HG03565 (cell line): ENCODE measurements around the gene KRTAP5-8.
"Not testable (repeated sequence)": the region's sequence is repeated elsewhere in the genome, so short reads cannot be mapped to it uniquely, and the experiment has no call there.

Experiments
- ATAC-seq: cut with Tn5 transposase; IDR thresholded peaks from one replicate; pipeline ENCODE4 v1.9.1; 2021; ENCODE audit warnings: mild to moderate bottlenecking, moderate library complexity; ENCODE audit not compliant: unreplicated experiment

The KRTAP5-8 gene

DNA sequence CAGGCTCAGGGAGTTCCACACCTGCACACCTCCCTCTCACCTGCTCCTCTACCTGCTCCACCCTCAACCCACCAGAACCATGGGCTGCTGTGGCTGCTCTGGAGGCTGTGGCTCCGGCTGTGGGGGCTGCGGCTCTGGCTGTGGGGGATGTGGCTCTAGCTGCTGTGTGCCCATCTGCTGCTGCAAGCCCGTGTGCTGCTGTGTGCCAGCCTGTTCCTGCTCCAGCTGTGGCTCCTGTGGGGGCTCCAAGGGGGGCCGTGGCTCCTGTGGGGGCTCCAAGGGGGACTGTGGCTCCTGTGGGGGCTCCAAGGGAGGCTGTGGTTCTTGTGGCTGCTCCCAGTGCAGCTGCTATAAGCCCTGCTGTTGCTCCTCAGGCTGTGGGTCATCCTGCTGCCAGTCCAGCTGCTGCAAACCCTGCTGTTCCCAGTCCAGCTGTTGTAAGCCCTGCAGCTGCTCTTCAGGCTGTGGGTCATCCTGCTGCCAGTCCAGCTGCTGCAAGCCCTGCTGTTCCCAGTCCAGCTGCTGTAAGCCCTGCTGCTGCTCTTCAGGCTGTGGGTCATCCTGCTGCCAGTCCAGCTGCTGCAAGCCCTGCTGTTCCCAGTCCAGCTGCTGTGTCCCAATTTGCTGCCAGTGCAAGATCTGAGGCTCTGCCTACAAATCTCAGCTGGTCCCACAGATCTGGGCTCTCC lies at the start of gene KRTAP5-8:
KRTAP5-8 (plus strand) TSS at position 49 of the 689 bp plus-strand sequence; CDS start at position 80, 31 bp downstream.
- ATAC-seq, result not testable (repeated sequence)

DNA sequence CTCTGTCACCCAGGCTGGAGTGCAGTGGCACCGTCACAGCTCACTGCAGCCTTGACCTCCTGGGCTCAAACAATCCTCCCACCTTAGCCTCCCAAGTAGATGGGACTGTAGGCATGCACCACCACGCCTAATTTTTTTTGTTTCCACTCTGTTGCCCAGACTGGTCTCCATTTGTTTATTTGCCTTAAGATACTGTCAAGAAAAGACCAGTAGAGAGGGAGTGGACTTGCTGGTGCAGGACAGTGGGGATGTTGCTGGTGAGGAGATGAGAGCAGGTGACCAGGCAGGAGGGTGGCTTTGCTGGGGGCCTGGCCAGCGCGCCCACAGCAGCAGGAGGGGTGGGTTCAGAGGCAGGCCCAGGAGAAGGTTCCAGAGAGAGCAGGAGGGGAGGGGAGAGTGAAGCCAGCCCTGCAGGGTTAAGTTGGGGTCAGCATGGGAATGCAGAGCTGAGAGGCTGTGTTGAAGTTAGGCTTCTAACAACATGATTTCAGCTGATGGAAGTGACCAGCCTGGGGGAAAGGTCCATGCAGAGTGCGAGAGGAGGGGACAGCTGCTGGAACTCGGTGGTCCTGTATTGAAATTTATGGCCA lies 49.0 kb upstream of the KRTAP5-8 start:
- ATAC-seq, result no peak

DNA sequence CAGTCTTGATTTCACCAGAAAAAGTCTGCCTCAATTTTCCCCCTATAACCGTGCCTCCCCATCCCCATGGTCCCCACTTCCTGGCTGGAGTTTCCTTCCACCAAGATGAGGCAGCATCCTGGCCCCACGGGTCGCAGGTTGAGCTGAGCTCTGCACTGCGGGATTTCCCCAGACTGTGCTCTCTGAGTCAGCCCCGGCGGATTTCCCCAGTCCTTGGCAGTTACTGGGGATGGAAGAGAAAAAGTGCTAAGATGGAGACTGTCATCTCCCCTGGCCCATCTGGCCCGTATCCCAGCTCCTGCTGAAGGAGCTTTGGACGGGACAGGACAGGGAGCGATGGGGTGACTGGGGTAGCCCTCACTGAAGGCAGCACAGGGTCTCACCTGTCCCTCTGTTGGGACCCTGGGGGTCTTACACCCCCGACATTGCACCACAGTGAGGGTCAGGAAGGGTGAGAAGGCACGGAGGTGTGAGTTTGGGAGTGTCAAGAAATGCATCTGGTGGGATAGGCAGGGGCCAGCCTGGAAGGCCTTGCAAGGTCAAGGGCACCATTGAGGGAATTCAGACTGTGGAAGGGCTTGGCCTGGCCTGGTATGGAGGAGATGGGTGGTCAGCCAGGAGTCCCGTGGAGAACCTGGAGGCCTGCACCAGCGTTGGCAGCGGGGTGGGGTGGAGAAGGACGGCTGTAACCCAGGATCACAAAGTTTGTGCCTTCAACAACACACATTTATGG lies 48.3 kb upstream of the KRTAP5-8 start:
- ATAC-seq, result no peak

GRCh38 chr11:71490044-71490730 lies 47.6 kb upstream of the KRTAP5-8 start:
- no peak for ATAC-seq

GRCh38 chr11:71490731-71491390 lies 47.0 kb upstream of the KRTAP5-8 start:
- ATAC-seq, result no peak

DNA sequence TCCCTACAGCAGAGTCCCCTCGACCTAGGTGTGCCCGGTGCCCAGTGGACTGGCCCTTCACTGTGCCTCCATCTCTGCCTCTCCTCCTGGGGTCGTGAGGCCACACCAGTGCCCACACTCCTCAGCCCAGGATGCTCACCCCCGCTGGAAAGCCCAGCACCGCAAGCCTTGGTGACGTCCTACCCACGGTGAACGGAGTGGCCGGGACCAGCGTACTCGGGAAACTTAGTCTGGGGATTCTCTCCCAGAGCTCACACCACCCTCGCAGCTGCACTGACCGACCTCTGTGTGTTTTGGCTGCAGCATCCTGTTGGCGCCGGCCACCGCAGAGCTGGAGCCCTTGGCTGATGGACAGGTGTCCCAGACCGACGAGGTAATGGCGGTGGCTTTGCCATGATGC lies 46.3 kb upstream of the KRTAP5-8 start:
- ATAC-seq, result no peak

DNA sequence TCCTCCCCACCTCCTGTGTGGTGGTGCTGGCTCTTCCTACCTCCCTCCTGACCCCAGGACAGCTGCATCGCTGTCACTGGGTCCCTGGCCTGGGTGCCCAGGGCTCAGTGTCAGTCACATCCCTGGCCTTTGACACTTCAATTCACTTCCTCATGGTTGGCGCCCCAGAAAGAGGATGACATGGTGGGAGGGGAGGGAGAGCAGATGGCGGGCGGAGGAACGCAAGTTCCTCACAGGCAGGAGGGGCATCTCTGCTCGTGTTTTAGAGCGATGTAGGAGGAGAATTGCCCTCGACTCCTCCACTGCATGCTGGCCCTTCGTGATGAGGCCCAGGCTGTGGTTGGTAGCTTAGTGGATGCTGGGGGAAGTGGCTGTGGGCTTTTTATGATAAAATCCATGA lies 45.9 kb upstream of the KRTAP5-8 start:
- ATAC-seq, result no peak

- ATAC-seq, result no peak
Observed at GRCh38 chr11:71495286-71496230, 42.3 kb upstream of the KRTAP5-8 start.

- no peak for ATAC-seq
Observed at GRCh38 chr11:71496421-71496820, 41.4 kb upstream of the KRTAP5-8 start.

DNA sequence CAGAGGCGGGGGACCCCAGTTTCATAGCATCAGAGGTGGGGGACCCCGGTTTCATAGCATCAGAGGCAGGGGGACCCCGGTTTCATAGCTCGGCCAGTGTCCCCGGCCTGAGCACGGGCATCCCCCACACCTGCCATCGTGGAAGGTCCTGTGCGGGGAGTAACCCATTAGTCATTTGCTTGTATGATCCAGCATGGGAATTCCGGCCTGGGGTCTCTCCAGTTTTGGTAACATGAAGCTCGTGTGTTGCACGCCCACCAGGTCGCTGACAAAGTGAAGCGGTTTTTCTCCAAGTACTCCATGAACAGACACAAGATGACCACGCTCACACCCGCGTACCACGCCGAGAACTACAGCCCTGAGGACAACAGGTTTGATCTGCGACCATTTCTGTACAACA lies 39.7 kb upstream of the KRTAP5-8 start:
- ATAC-seq, result no peak

DNA sequence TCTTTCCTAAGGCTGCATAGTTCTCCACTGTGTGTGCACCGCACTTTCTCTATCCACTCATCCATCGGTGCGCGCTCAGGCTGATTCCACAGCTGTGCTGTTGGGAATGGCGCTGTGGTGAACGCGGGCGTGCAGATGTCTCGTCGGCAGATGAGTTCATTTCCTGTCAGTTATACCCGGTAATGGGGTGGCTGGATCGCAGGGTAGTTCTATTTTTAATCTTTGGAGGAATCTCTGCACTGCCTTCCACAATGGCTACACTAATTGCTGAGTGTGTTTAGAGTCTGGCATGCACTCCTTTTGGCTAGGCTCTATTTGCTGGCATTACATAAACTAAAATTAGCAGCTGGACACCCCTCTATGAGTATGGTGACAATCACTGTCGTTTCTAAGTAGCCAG lies 38.7 kb upstream of the KRTAP5-8 start:
- no peak for ATAC-seq

DNA sequence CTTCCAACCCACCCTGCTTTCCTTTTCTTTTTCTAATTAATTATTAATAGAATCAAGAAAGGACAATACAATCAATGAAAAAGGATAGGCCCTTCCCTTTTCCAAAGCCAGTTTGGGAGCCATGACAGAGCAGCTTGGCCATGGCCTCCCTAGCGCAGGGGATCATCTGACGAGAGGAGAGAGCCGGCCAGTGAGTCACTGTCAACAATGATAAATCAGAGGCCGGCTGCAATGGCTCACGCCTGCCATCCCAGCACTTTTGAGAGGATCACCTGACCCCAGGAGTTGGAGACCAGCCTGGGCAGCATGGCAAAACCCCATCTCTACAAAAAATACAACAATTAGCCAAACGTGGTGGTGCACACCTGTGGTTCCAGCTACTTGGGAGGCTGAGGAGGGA lies 38.3 kb upstream of the KRTAP5-8 start:
- no peak for ATAC-seq

- ATAC-seq, result no peak
Observed at GRCh38 chr11:71500601-71501021, 37.2 kb upstream of the KRTAP5-8 start.

DNA sequence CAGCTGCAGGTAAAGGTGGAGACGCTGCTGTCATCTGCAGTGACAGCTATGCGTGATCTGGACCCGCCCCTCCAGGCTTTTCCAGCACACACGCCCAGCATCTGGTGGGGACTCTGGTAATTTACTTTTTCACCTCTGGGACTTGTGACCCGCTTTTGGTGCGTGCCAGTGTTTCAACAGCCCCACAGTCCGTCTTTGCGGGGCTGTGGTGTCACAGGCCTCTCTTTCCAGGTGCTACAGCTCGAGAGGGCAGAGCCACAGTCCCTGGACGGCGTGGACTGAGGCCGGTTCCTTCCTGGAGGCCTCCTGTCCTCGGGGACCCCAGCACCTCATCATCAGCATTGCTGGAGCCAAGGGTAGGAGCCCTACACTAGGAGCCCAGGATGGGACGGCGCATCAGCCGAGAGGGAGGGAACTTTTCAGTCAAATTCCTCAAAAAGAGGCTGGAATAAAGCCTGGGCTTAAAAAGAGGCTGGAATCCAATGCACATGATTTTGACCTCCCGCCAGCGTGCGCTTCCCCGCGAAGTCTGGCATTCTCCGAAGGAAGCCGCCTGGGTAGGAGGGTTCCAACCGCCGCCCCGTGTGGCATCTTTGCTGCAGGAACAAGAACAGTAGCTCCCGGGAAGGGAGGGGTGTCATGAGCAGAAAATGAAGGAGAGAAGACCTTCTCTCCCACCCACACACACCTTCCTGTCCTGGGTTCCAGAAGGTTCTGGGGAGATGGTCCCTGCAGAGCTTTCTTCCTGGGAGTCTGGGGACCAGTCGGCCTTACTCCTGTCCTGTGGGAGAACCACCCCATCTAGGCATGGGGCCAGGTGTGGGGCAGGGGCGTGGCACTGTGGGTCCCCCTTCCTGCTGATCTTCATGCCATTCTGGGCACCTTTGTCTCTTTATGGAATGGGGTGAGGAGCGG lies 36.5 kb upstream of the KRTAP5-8 start:
- no peak for ATAC-seq

DNA sequence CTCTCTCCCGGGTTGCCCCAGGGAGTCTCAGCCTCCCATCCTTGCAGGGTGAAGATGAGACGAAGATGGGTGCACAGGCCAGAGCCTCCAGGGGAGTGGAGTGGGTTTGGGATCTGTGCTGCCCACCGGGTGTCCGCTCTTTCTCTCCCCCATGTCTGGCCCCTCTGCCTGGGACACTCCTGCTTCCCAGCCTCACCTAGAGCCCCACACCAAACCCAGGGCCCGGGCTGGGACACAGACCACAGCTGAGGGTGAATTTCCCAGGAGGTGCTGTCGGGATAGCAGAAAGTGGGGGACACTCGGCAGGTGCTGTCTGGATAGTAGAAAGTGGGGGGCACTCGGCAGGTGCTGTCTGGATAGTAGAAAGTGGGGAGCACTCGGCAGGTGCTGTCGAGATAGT lies 35.8 kb upstream of the KRTAP5-8 start:
- no peak for ATAC-seq

- no peak for ATAC-seq
Observed at GRCh38 chr11:71502871-71503435, 34.9 kb upstream of the KRTAP5-8 start.

DNA sequence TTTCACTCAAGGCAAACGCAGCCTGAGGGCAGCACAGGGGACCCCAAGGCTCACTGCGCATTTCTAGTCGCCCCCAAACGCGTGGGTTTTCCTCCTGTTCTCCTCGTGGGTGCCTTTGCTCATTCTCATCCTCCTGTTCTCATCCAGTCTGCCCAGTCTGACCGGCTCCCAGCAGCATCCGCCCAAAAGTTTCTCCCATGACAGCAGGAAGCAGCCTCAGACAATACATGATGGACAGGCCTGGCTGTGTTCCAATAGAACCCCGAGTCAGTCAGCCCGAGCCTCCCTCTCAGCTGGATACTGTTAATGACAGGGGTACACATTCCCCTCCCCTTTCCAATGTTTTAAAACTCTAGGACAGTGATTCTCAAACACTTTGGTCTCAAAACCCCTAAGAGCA lies 33.3 kb upstream of the KRTAP5-8 start:
- ATAC-seq, result no peak

- ATAC-seq, result no peak
Observed at GRCh38 chr11:71505001-71505400, 32.8 kb upstream of the KRTAP5-8 start.
